ENCODE results near the gene ZSCAN10.
"Not testable (repeated sequence)": the region's sequence is repeated elsewhere in the genome, so short reads cannot be mapped to it uniquely, and the experiment has no call there.

Gene ZSCAN10

GRCh38 chr16:3083408-3083807 lies 15.7 kb downstream of the ZSCAN10 start:
- DNase-seq = not testable (repeated sequence)

GRCh38 chr16:3081957-3082356 lies 17.1 kb downstream of the ZSCAN10 start:
- not testable (repeated sequence) for DNase-seq

GRCh38 chr16:3080024-3080423 lies 19.1 kb downstream of the ZSCAN10 start:
- no peak for DNase-seq

- no peak for DNase-seq
Measured at GRCh38 chr16:3076577-3076976, 22.5 kb downstream of the ZSCAN10 start.

GRCh38 chr16:3075946-3076345 lies 23.1 kb downstream of the ZSCAN10 start:
- not testable (repeated sequence) for DNase-seq

- no peak for DNase-seq
Measured at GRCh38 chr16:3075523-3075915, 23.6 kb downstream of the ZSCAN10 start.

GRCh38 chr16:3074860-3075522 lies 24.1 kb downstream of the ZSCAN10 start:
- DNase-seq = no peak

GRCh38 chr16:3073448-3073847 lies 25.6 kb downstream of the ZSCAN10 start:
- no peak for DNase-seq

GRCh38 chr16:3072576-3073263 lies 26.4 kb downstream of the ZSCAN10 start:
- DNase-seq = not testable (repeated sequence)

GRCh38 chr16:3072148-3072547 lies 26.9 kb downstream of the ZSCAN10 start:
- DNase-seq = not testable (repeated sequence)

GRCh38 chr16:3071655-3072054 lies 27.4 kb downstream of the ZSCAN10 start:
- DNase-seq = no peak

- DNase-seq = no peak
Measured at GRCh38 chr16:3070608-3071111, 28.4 kb downstream of the ZSCAN10 start.

GRCh38 chr16:3069146-3069545 lies 29.9 kb downstream of the ZSCAN10 start:
- not testable (repeated sequence) for DNase-seq

- no peak for DNase-seq
Measured at GRCh38 chr16:3068487-3068886, 30.6 kb downstream of the ZSCAN10 start.

GRCh38 chr16:3066440-3066748 lies 32.7 kb downstream of the ZSCAN10 start:
- DNase-seq = no peak

GRCh38 chr16:3065742-3066439 lies 33.2 kb downstream of the ZSCAN10 start:
- no peak for DNase-seq

- no peak for DNase-seq
Measured at GRCh38 chr16:3065069-3065741, 33.9 kb downstream of the ZSCAN10 start, which contains the start of gene IL32. TSS of gene IL32 (plus strand) at chr16:3065640. CDS start at chr16:3065812, 172 bp downstream.

GRCh38 chr16:3063625-3064386 lies 35.3 kb downstream of the ZSCAN10 start:
- no peak for DNase-seq

GRCh38 chr16:3062553-3062952 lies 36.5 kb downstream of the ZSCAN10 start:
- DNase-seq = no peak

- DNase-seq = no peak
Measured at GRCh38 chr16:3060339-3061127, 38.6 kb downstream of the ZSCAN10 start.

GRCh38 chr16:3059723-3060242 lies 39.3 kb downstream of the ZSCAN10 start:
- no peak for DNase-seq

Measured in COR-L47 (cell line).